Lung (tissue), 12 donors: ENCODE results near the gene MELTF. TPM values are rescaled to one million over a fixed set of nuclear protein-coding genes. Genes with fewer than 3 reads are reported as not detected.
"Not testable (repeated sequence)": the region's sequence is repeated elsewhere in the genome, so short reads cannot be mapped to it uniquely, and the experiment has no call there.

Experiments used
- ATAC-seq: fragments of 200-7000 bp; cut with Tn5 transposase; one replicate; pipeline ENCODE4 v1.9.1; 2020; ENCODE audit warnings: moderate number of reproducible peaks; ENCODE audit not compliant: insufficient read depth, low FRiP score
- DNase-seq, 3 donors: peaks; one replicate each; pipeline ENCODE4 v3.0.0-alpha.2; 2013 to 2017
- H3K27ac ChIP-seq, 2 donors: one replicate each; pipeline ENCODE4 v1.5.1; 2013; ENCODE audit warnings: mild to moderate bottlenecking in 2 of 2, moderate library complexity in 2 of 2, control low read depth in 1 of 2, inconsistent platforms in 1 of 2, low read depth in 1 of 2, low read length in 1 of 2
- H3K27me3 ChIP-seq, 3 donors: one replicate each; pipeline ENCODE4 v1.5.1; 2013; ENCODE audit warnings: low read length in 2 of 3; ENCODE audit not compliant: control insufficient read depth in 3 of 3, insufficient read depth in 3 of 3
- H3K36me3 ChIP-seq, 4 donors: one replicate each; pipeline ENCODE4 v1.5.1; 2013; ENCODE audit warnings: low read length in 4 of 4, mild to moderate bottlenecking in 1 of 4, moderate library complexity in 1 of 4; ENCODE audit not compliant: control insufficient read depth in 4 of 4, insufficient read depth in 4 of 4
- H3K4me1 ChIP-seq, 5 donors: one replicate each; pipeline ENCODE4 v1.5.1; 2013; ENCODE audit warnings: low read length in 5 of 5, mild to moderate bottlenecking in 2 of 5, moderate library complexity in 1 of 5; ENCODE audit not compliant: control insufficient read depth in 5 of 5, insufficient read depth in 5 of 5
- H3K4me3 ChIP-seq: one replicate; pipeline ENCODE4 v1.5.1; 2013; ENCODE audit warnings: mild to moderate bottlenecking, control low read depth, moderate library complexity
- H3K9ac ChIP-seq, 2 donors: one replicate each; pipeline ENCODE4 v1.5.1; 2013; ENCODE audit warnings: low read length in 2 of 2, control low read depth in 1 of 2; ENCODE audit not compliant: insufficient read depth in 1 of 2
- H3K9me3 ChIP-seq, 4 donors: one replicate each; pipeline ENCODE4 v1.5.1; 2013; ENCODE audit warnings: low read length in 3 of 4, mild to moderate bottlenecking in 1 of 4, moderate library complexity in 1 of 4; ENCODE audit not compliant: control insufficient read depth in 4 of 4, insufficient read depth in 3 of 4
- CTCF ChIP-seq: IDR thresholded peaks from 2 replicates; pipeline ENCODE4 v1.5.1; 2012; ENCODE audit warnings: mild to moderate bottlenecking; ENCODE audit errors: control extremely low read depth, extremely low read depth
- WGBS, 2 donors: extraction: QIAGEN DNeasy Blood & Tissue Kit; methylation state at CpG; one replicate each; pipeline ENCODE4 v1.1.7; 2013; 5-methylcytosine and 5-hydroxymethylcytosine counted together
- polyA plus RNA-seq, 2 donors: library from polyadenylated mRNA; stranded (reverse); fragments of 200-250 nt; gene quantifications; one replicate each; pipeline ENCODE4 v1.2.1, GENCODE V29; 2013
- total RNA-seq, 2 donors: library from RNA; depleted of rRNA in 1 of 2; stranded (reverse); fragments of >200 nt in 1 of 2; gene quantifications; one replicate each; pipeline ENCODE4 v1.2.1, GENCODE V29; 2014 to 2021
- donor health status: control.
- donor health status: control.
- donor health status: Bipolar disorder and iron deficiency.
- donor health status: healthy.
- donor health status: DM: yes; HTN: yes; CAD: no.

MELTF gene
- total and polyA plus RNA-seq, 4 donors, result 2.6 to 10.6 (median 3.9) TPM

GRCh38 chr3:197064771-197065170 is 35.2 kb upstream of the MELTF start:
- no peak for TF ChIP-seq CTCF
- 92% methylated on average over 1 of the region's 1 CpG for WGBS, 2 donors

GRCh38 chr3:197062446-197062845 is 32.8 kb upstream of the MELTF start:
- WGBS, 2 donors, result 83 to 91% methylated on average over 4 of the region's 4 CpGs
- ATAC-seq (no peak), DNase-seq (no peak)
- no peaks in the 10 kb centered on the region for H3K27me3 ChIP-seq
- H3K4me3 ChIP-seq, result no peak overlapping the region
- no peaks in the 10 kb centered on the region for H3K4me1 ChIP-seq
- H3K36me3 ChIP-seq, result peaks cover 6 to 26% (median 20%) of the 10 kb centered on the region in 4 donors
- H3K9me3 ChIP-seq, result no peaks in the 10 kb centered on the region
- no peak overlapping the region for H3K9ac ChIP-seq
- no peak overlapping the region for H3K27ac ChIP-seq
- no peak for TF ChIP-seq CTCF

More at GRCh38 chr3:197064771-197065170, 35.2 kb upstream of the MELTF start:
- DNase-seq (no peak), ATAC-seq (no peak)
- Histone ChIP-seq H3K27me3 (no peaks in the 10 kb centered on the region), H3K4me1 (no peaks in the 10 kb centered on the region), H3K4me3 (no peak overlapping the region), H3K27ac (no peak overlapping the region), H3K9me3 (no peaks in the 10 kb centered on the region), H3K9ac (no peak overlapping the region), H3K36me3 (peaks cover 3 to 18% (median 14%) of the 10 kb centered on the region in 4 donors)

- DNase-seq, H3K4me1 ChIP-seq, H3K4me3 ChIP-seq, H3K27me3 ChIP-seq, H3K9me3 ChIP-seq, H3K27ac ChIP-seq, H3K9ac ChIP-seq, ATAC-seq: not testable (repeated sequence)
- peaks cover 15 to 32% (median 29%) of the 10 kb centered on the region in 4 donors for H3K36me3 ChIP-seq
- WGBS, 2 donors, result 96 to 97% methylated on average over 6 of the region's 6 CpGs
Observed at GRCh38 chr3:197051637-197052036, 22.0 kb upstream of the MELTF start.

- H3K9me3 ChIP-seq, result no peaks in the 10 kb centered on the region
- H3K4me1 ChIP-seq, result no peaks in the 10 kb centered on the region
- WGBS, 2 donors, result 92 to 98% methylated on average over 2 of the region's 2 CpGs
- TF ChIP-seq CTCF, result no peak
- H3K4me3 ChIP-seq, result no peak overlapping the region
- ATAC-seq (no peak), DNase-seq (no peak)
- no peak overlapping the region for H3K27ac ChIP-seq
- peaks cover 13 to 27% (median 22%) of the 10 kb centered on the region in 4 donors for H3K36me3 ChIP-seq
- H3K27me3 ChIP-seq, result no peaks in the 10 kb centered on the region
- H3K9ac ChIP-seq, result no peak overlapping the region
Observed at GRCh38 chr3:197050511-197050910, 20.9 kb upstream of the MELTF start.
